ENCODE results near the gene ADAM23.

- no peak for TF ChIP-seq CTCF (IDR thresholded peaks at IDR 0.05)
- no peak for TF ChIP-seq POLR2A (IDR thresholded peaks at IDR 0.05)
Observed at GRCh38 chr2:206482123-206482522, 38.8 kb downstream of the ADAM23 start.

Measured in thyroid gland (tissue), 4 donors.